ENCODE results near the gene KCNG2.

KCNG2 gene

GRCh38 chr18:79937103-79937860 is 139.5 kb downstream of the KCNG2 start:
- no peak overlapping the region for H3K4me3 ChIP-seq (ENCODE audit: control insufficient read depth, low read depth, low read length)
- TF ChIP-seq CTCF (conservative IDR thresholded peaks at IDR 0.05; ENCODE audit: control insufficient read depth, insufficient read depth, low read depth, low read length), result no peak
- DNase-seq (ENCODE audit: low read depth), result no peak

- TF ChIP-seq CTCF (conservative IDR thresholded peaks at IDR 0.05; ENCODE audit: control insufficient read depth, insufficient read depth, low read depth, low read length), result no peak
- H3K4me3 ChIP-seq (ENCODE audit: control insufficient read depth, low read depth, low read length), result no peak overlapping the region
- no peak for DNase-seq (ENCODE audit: low read depth)
These were observed 140.5 kb downstream of the KCNG2 start for GRCh38 chr18:79938196-79938595.

GRCh38 chr18:79939096-79939495 is 141.4 kb downstream of the KCNG2 start:
- no peak overlapping the region for H3K4me3 ChIP-seq (ENCODE audit: control insufficient read depth, low read depth, low read length)
- TF ChIP-seq CTCF (conservative IDR thresholded peaks at IDR 0.05; ENCODE audit: control insufficient read depth, insufficient read depth, low read depth, low read length), result no peak
- DNase-seq (ENCODE audit: low read depth), result no peak

GRCh38 chr18:79940126-79940813 is 142.5 kb downstream of the KCNG2 start:
- TF ChIP-seq CTCF (conservative IDR thresholded peaks at IDR 0.05; ENCODE audit: control insufficient read depth, insufficient read depth, low read depth, low read length), result no peak
- DNase-seq (ENCODE audit: low read depth), result no peak
- no peak overlapping the region for H3K4me3 ChIP-seq (ENCODE audit: control insufficient read depth, low read depth, low read length)

GRCh38 chr18:79940814-79941472 is 143.2 kb downstream of the KCNG2 start:
- DNase-seq (ENCODE audit: low read depth), result no peak
- no peak for TF ChIP-seq CTCF (conservative IDR thresholded peaks at IDR 0.05; ENCODE audit: control insufficient read depth, insufficient read depth, low read depth, low read length)
- H3K4me3 ChIP-seq (ENCODE audit: control insufficient read depth, low read depth, low read length), result no peak overlapping the region

- no peak for TF ChIP-seq CTCF (conservative IDR thresholded peaks at IDR 0.05; ENCODE audit: control insufficient read depth, insufficient read depth, low read depth, low read length)
- DNase-seq (ENCODE audit: low read depth), result no peak
- H3K4me3 ChIP-seq (ENCODE audit: control insufficient read depth, low read depth, low read length), result no peak overlapping the region
These were observed 143.9 kb downstream of the KCNG2 start for GRCh38 chr18:79941473-79942119.

All from fibroblast of mammary gland (primary cell).